ENCODE measurements around the gene FAIM2. TPM values are rescaled to one million over a fixed set of nuclear protein-coding genes. Genes with fewer than 3 reads are reported as not detected.

FAIM2 gene
- total and polyA plus RNA-seq, 9 of the 15 experiments (the other 6 are each of a cell fraction or from before 2014, with no cell fraction given), result 0.01 to 0.10 TPM; not detected in 7

GRCh38 chr12:49828133-49829091 lies 75.3 kb downstream of the FAIM2 start, which contains the start of gene NCKAP5L (continued):
- TF ChIP-seq RFX1 (IDR thresholded peaks at IDR 0.05) (no peak), ATF4 (CRISPR knock-in tag; IDR thresholded peaks at IDR 0.05) (no peak), IRF2 (CRISPR knock-in tag; IDR thresholded peaks at IDR 0.05) (no peak), NFYB (IDR thresholded peaks at IDR 0.05; ENCODE audit: extremely low read depth, insufficient read length) (peak; percentile 19), NRF1 (conservative IDR thresholded peaks at IDR 0.05 in 1 of 2, IDR thresholded peaks at IDR 0.05 in 1 of 2) (peak; percentile 89 to 91), TFAP4 (CRISPR knock-in tag; IDR thresholded peaks at IDR 0.05; ENCODE audit: borderline replicate concordance) (peak; percentile 93), E2F5 (CRISPR knock-in tag; IDR thresholded peaks at IDR 0.05) (peak; percentile 89), FOSL1 (tag; conservative IDR thresholded peaks at IDR 0.05) (no peak), ZNF717 (CRISPR knock-in tag; IDR thresholded peaks at IDR 0.05) (no peak), ZFP30 (CRISPR knock-in tag; IDR thresholded peaks at IDR 0.05; ENCODE audit: borderline replicate concordance) (no peak), YY1 (IDR thresholded peaks at IDR 0.05; ENCODE audit: borderline replicate concordance in 1 of 3, control insufficient read depth in 1 of 3, extremely low read depth in 1 of 3, insufficient read depth in 3 of 3, insufficient read length in 1 of 3, insufficient replicate concordance in 2 of 3, low read depth in 1 of 3, low read length in 2 of 3) (peak in 1 of 3 experiments; percentile 14), PYGO2 (tag; IDR thresholded peaks at IDR 0.05) (no peak), ZFX (CRISPR knock-in tag; IDR thresholded peaks at IDR 0.05) (peak; percentile 78), NCOA6 (IDR thresholded peaks at IDR 0.05) (peak; percentile 65), GABPA (tag; conservative IDR thresholded peaks at IDR 0.05; ENCODE audit: low read depth) (peak; percentile 73), ZNF699 (CRISPR knock-in tag; IDR thresholded peaks at IDR 0.05; ENCODE audit: insufficient replicate concordance) (no peak), FOXJ3 (CRISPR knock-in tag; IDR thresholded peaks at IDR 0.05) (0 out of 2 replicates have a peak, but pooled peaks have one; percentile 30), SAFB2 (IDR thresholded peaks at IDR 0.05; ENCODE audit: borderline replicate concordance, low read depth, low read length, severe bottlenecking) (no peak), LEF1 (IDR thresholded peaks at IDR 0.05) (0 out of 2 replicates have a peak, but pooled peaks have one; percentile 18), MTA3 (IDR thresholded peaks at IDR 0.05; ENCODE audit: borderline replicate concordance) (peak; percentile 76), ATF1 (CRISPR knock-in tag; IDR thresholded peaks at IDR 0.05) (no peak), ATF1 (tag; IDR thresholded peaks at IDR 0.05) (peak; percentile 65), FOXP4 (CRISPR knock-in tag; IDR thresholded peaks at IDR 0.05; ENCODE audit: borderline replicate concordance) (peak; percentile 94)
